ENCODE data around the gene CACNA1G. TPM values are rescaled to one million over a fixed set of nuclear protein-coding genes. Genes with fewer than 3 reads are reported as not detected.

Gene CACNA1G
- total and polyA plus RNA-seq, 7 donors = 0.02 to 0.24 (median 0.04) TPM; not detected in 2

DNA sequence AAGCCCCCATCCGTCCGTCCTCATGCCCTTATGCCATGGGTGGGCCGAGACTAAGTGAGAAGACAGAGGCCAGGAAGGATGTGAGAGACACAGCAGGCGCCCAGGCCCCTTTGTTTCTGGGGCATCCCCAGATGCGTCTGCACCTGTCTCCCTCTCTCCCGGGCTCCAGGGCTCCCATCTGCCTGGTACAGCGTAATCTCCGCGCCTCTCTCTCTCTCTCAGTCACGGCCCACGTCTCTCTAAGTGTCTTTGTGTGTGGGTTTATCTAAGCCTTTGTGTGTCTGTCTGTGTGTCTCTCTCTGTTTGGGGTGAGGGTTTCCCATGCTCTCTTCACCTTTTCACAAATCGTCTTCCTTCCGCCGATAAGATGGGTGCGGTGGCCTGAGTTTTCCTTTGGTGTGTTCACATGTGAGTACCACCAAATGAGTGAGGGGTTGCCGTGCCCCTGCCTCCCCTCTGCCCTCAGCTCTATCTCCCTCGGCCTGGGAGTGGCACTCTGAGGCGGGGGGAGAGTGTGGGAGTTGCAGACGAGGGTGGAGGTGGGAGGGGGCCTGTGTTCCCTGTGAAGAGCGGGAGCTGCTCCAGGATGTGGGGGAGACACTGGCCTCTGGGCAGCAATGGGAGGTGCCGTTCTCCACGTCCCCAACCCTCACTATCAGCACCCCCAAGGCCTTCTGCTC lies 48.3 kb downstream of the CACNA1G start:
- intact Hi-C loops (cut with DNase I) = no loop called here
- no peaks in the 10 kb centered on the region for H3K4me1 ChIP-seq
- DNase-seq = no peak
- 66 to 73% (median 70%) methylated on average over 22 of the region's 22 CpGs for WGBS, 3 donors
- ATAC-seq = no peak
- H3K27ac ChIP-seq = no peak overlapping the region
- no peak overlapping the region for H3K4me3 ChIP-seq
- TF ChIP-seq CTCF (IDR thresholded peaks at IDR 0.05) = no peak
- no peaks in the 10 kb centered on the region for H3K36me3 ChIP-seq (ENCODE audit: insufficient read depth in 1 of 2, low read depth in 1 of 2)
- no peaks in the 10 kb centered on the region for H3K9me3 ChIP-seq
- H3K27me3 ChIP-seq (ENCODE audit: insufficient read depth in 3 of 3, low read length in 2 of 3) = peaks cover 0 to 7% (median 0%) of the 10 kb centered on the region in 3 donors

- no peak for DNase-seq
- intact Hi-C loops (cut with DNase I) = no loop called here
- no peaks in the 10 kb centered on the region for H3K4me1 ChIP-seq
Observed at GRCh38 chr17:50609380-50610074, 49.0 kb downstream of the CACNA1G start.

GRCh38 chr17:50611634-50612033 lies 51.1 kb downstream of the CACNA1G start:
- 93 to 94% (median 94%) methylated on average over 6 of the region's 6 CpGs for WGBS, 3 donors
- Histone ChIP-seq H3K27ac (no peak overlapping the region), H3K36me3 (ENCODE audit: insufficient read depth in 1 of 2, low read depth in 1 of 2) (no peaks in the 10 kb centered on the region), H3K9me3 (no peaks in the 10 kb centered on the region), H3K4me1 (no peaks in the 10 kb centered on the region), H3K4me3 (no peak overlapping the region), H3K27me3 (ENCODE audit: insufficient read depth in 3 of 3, low read length in 2 of 3) (no peaks in the 10 kb centered on the region)
- DNase-seq (no peak), ATAC-seq (no peak)
- intact Hi-C loops (cut with DNase I) = no loop called here
- no peak for TF ChIP-seq CTCF (IDR thresholded peaks at IDR 0.05)

More at GRCh38 chr17:50609380-50610074, 49.0 kb downstream of the CACNA1G start:
- no peak for TF ChIP-seq CTCF (IDR thresholded peaks at IDR 0.05)
- H3K9me3 ChIP-seq = no peaks in the 10 kb centered on the region
- H3K27me3 ChIP-seq (ENCODE audit: insufficient read depth in 3 of 3, low read length in 2 of 3) = peaks cover 0 to 7% (median 0%) of the 10 kb centered on the region in 3 donors
- no peak overlapping the region for H3K27ac ChIP-seq
- ATAC-seq = no peak
- no peaks in the 10 kb centered on the region for H3K36me3 ChIP-seq (ENCODE audit: insufficient read depth in 1 of 2, low read depth in 1 of 2)
- H3K4me3 ChIP-seq = no peak overlapping the region
- WGBS, 3 donors = 73 to 79% (median 74%) methylated on average over 23 to 24 of the region's 24 CpGs

- TF ChIP-seq CTCF (IDR thresholded peaks at IDR 0.05) = no peak
- H3K36me3 ChIP-seq (ENCODE audit: insufficient read depth in 1 of 2, low read depth in 1 of 2) = no peaks in the 10 kb centered on the region
- H3K4me1 ChIP-seq = no peaks in the 10 kb centered on the region
- 85 to 91% (median 90%) methylated on average over 10 to 12 of the region's 12 CpGs for WGBS, 3 donors
- H3K27ac ChIP-seq = no peak overlapping the region
- H3K4me3 ChIP-seq = no peak overlapping the region
- ATAC-seq (no peak), DNase-seq (no peak)
- H3K27me3 ChIP-seq (ENCODE audit: insufficient read depth in 3 of 3, low read length in 2 of 3) = peaks cover 0 to 1% (median 0%) of the 10 kb centered on the region in 3 donors
- intact Hi-C loops (cut with DNase I) = no loop called here
- H3K9me3 ChIP-seq = no peaks in the 10 kb centered on the region
Observed at GRCh38 chr17:50612281-50612680, 51.8 kb downstream of the CACNA1G start.

Data from psoas muscle (tissue), 8 donors.